Mononuclear cell (primary cell): ENCODE measurements around the gene CNTRL. TPM values are rescaled to one million over a fixed set of nuclear protein-coding genes. Genes with fewer than 3 reads are reported as not detected.

ENCODE experiments used
- H3K27me3 ChIP-seq: 2 replicates; pipeline ENCODE4 v1.6.0; 2011; ENCODE audit warnings: low read length, control low read depth; ENCODE audit not compliant: insufficient read depth
- H3K4me1 ChIP-seq: 2 replicates; pipeline ENCODE4 v1.5.1; 2011; ENCODE audit warnings: mild to moderate bottlenecking, low read length, control low read depth; ENCODE audit not compliant: insufficient read depth
- H3K4me3 ChIP-seq: 2 replicates; pipeline ENCODE4 v1.5.1; 2011; ENCODE audit warnings: mild to moderate bottlenecking, low read length, moderate library complexity
- H3K9me3 ChIP-seq: 2 replicates; pipeline ENCODE4 v1.5.1; 2011; ENCODE audit warnings: low read depth, mild to moderate bottlenecking, control low read depth, low read length
- total RNA-seq: library from RNA; depleted of rRNA; stranded (reverse); fragments of >200 nt; gene quantifications from one replicate; pipeline ENCODE4 v1.2.3, GENCODE V29; 2012

CNTRL gene
- total RNA-seq, 1 donor: 35.2 TPM

GRCh38 chr9:121189006-121189405 lies 114.3 kb downstream of the CNTRL start:
- Histone ChIP-seq H3K4me3 (no peak overlapping the region), H3K4me1 (peaks cover 21% of the 10 kb centered on the region), H3K9me3 (no peaks in the 10 kb centered on the region), H3K27me3 (no peaks in the 10 kb centered on the region)

- H3K27me3 ChIP-seq: no peaks in the 10 kb centered on the region
- no peaks in the 10 kb centered on the region for H3K9me3 ChIP-seq
- peaks cover 22% of the 10 kb centered on the region for H3K4me1 ChIP-seq
- H3K4me3 ChIP-seq: no peak overlapping the region
Measured at GRCh38 chr9:121189660-121190059, 114.9 kb downstream of the CNTRL start.

GRCh38 chr9:121191235-121191634 lies 116.5 kb downstream of the CNTRL start:
- Histone ChIP-seq H3K4me1 (peaks cover 13% of the 10 kb centered on the region), H3K27me3 (no peaks in the 10 kb centered on the region), H3K4me3 (no peak overlapping the region)

DNA sequence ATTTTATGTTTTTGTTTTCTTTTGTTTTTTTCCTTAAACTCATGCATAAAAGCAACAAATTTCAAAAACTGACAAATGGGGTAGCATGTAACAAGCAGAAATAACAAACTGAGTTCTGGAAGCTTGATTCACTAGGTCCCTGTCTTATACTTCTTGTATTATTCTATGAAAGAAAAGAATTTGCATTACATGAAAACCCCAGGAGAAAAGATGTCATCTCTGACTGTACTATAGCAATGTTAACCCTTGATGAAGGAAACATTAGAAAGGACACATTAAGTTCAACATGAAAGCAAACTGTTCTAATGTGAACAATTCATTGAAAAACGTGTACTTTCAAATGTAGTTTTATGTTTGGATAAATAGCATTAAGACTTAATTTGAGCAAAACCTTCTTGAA lies 117.8 kb downstream of the CNTRL start:
- Histone ChIP-seq H3K9me3 (no peaks in the 10 kb centered on the region), H3K4me3 (no peak overlapping the region), H3K27me3 (no peaks in the 10 kb centered on the region), H3K4me1 (peaks cover 16% of the 10 kb centered on the region)

More at GRCh38 chr9:121191235-121191634, 116.5 kb downstream of the CNTRL start:
- H3K9me3 ChIP-seq: no peaks in the 10 kb centered on the region

DNA sequence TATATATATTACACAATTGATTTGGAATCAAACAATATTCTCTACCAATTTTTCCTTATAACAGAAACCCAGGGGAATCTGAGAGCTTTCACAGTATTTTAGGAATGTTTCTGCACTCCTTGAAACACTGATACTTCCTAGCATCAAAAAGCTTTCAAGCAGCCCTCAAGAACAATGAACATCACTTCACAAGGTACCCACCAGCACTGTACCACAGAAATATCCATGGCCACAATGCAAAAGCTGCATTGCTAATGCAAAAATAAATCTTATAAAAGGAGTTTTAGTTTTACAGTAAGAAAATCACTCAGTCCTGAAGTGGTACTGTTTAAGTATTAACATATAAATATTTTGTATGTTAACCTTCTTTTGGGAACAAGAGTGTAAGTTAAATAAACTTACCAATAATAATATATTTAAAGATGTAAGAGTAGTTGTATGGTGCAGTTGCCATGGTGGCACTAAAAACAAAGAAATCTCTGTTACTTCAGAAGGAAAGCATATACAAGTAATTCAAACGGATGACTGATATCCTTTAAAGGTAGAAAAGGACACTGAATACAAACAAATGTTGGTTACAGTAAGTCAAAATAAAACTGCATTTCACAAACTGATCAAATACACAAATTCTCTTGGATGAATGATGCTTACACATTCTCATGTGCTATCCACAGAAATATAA lies 118.3 kb downstream of the CNTRL start:
- peaks cover 16% of the 10 kb centered on the region for H3K4me1 ChIP-seq
- no peaks in the 10 kb centered on the region for H3K9me3 ChIP-seq
- no peaks in the 10 kb centered on the region for H3K27me3 ChIP-seq
- no peak overlapping the region for H3K4me3 ChIP-seq

- Histone ChIP-seq H3K4me3 (no peak overlapping the region), H3K4me1 (peaks cover 25% of the 10 kb centered on the region), H3K27me3 (no peaks in the 10 kb centered on the region), H3K9me3 (no peaks in the 10 kb centered on the region)
Measured at GRCh38 chr9:121194730-121195129, 120.0 kb downstream of the CNTRL start.

- peaks cover 37% of the 10 kb centered on the region for H3K4me1 ChIP-seq
- no peaks in the 10 kb centered on the region for H3K27me3 ChIP-seq
Measured at GRCh38 chr9:121196389-121196788, 121.6 kb downstream of the CNTRL start.

DNA sequence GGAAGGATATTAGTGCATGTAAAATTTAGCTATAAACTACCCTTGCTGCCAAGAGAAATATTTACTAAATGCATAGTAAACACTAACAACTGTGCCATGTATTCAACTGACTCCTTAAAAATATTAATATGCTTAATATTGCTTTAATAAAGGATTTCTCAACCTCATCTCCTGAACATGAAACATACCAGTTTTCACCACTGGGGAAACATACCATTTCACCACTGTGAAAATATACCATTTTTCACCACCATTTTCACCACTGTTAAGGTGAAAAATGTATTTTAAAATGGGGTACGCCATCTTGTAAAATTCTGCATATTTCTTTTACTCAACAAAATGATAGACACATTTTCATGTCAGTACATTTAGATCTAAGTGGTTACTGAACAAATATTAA lies 122.4 kb downstream of the CNTRL start:
- H3K4me3 ChIP-seq: no peak overlapping the region
- peaks cover 39% of the 10 kb centered on the region for H3K4me1 ChIP-seq
- no peaks in the 10 kb centered on the region for H3K27me3 ChIP-seq
- H3K9me3 ChIP-seq: no peaks in the 10 kb centered on the region

More at GRCh38 chr9:121196389-121196788, 121.6 kb downstream of the CNTRL start:
- H3K4me3 ChIP-seq: no peak overlapping the region
- H3K9me3 ChIP-seq: no peaks in the 10 kb centered on the region

- Histone ChIP-seq H3K4me3 (no peak overlapping the region), H3K9me3 (no peaks in the 10 kb centered on the region), H3K4me1 (peaks cover 40% of the 10 kb centered on the region), H3K27me3 (no peaks in the 10 kb centered on the region)
Measured at GRCh38 chr9:121198512-121199042, 123.8 kb downstream of the CNTRL start.

DNA sequence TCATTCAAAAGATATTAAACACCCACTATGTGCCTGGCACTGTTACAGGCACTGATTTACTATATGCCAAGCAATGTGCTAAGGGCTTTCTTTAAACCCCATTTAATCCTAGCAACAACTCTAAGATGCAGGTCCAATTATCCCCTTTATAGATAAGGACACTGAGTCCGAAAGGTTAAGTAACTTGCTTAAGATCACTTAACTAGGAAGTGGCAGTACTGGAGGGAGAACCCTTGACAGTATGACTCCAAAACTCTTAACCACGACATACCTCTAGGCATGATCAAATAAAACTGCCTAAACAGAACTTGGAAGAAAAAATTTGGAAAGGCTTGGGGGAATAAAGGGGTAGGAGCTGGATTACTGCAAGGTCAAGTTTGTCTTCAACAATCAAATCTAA lies 125.2 kb downstream of the CNTRL start:
- peak overlapping the region; percentile 83 for H3K4me3 ChIP-seq
- no peaks in the 10 kb centered on the region for H3K27me3 ChIP-seq
- peaks cover 34% of the 10 kb centered on the region for H3K4me1 ChIP-seq
- H3K9me3 ChIP-seq: no peaks in the 10 kb centered on the region

DNA sequence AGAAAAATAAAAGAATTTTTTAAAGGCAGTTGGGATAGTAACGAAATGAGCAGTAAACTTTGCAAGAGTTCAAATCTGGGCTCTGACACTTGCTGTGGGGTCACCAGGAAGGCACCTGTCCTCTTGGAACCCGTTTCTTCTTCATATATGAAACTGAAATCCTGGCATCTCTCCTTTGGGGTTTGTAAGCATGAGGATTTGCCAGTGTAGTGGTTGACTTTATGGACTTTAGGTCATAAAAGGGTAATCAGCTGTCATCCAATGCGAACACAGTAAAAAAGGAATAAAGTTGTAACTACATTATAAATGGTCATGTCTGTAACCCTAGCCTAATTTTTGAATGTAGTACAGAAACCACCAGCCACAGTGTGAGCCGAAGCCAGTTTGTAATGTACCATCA lies 125.6 kb downstream of the CNTRL start:
- peak overlapping the region; percentile 83 for H3K4me3 ChIP-seq
- no peaks in the 10 kb centered on the region for H3K27me3 ChIP-seq
- H3K9me3 ChIP-seq: no peaks in the 10 kb centered on the region
- H3K4me1 ChIP-seq: peaks cover 30% of the 10 kb centered on the region

DNA sequence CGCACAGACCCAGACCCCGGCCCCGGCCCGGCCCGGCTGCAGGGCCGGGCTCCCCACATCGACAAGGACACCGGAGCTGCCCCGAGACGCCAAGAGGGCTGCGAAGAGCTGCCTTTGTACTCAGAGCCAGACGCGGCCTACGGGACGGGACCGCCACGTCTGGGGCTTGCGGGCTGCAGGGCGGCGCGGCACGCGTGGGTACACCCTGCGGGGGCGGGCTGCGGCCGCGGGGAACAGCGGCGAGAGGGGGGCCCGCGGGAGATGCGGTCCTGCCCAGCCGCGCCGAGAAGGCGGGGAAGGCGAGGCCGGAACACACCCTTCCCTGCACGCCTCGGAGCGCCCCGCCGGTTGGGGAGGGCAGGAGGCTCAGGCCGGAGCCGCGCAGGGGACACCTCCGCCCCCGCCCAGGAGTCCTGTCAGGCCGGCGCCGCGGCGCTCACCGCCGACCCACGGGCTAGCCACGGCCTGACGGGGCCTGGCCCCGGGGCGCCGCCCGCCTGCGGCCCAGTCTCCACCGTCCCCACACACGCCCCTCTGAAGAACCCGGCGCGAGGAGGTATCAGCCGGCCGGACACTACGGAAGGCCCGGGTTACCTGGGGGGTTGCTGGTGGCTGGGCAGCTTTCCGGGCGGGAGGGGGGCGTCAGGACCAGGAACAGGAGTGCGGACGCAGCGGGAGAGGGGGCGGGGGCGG lies 126.4 kb downstream of the CNTRL start:
- Histone ChIP-seq H3K27me3 (no peaks in the 10 kb centered on the region), H3K9me3 (no peaks in the 10 kb centered on the region), H3K4me3 (peak overlapping the region; percentile 83), H3K4me1 (peaks cover 30% of the 10 kb centered on the region)

GRCh38 chr9:121201738-121202533 lies 127.2 kb downstream of the CNTRL start, which contains the start of gene RAB14:
Gene RAB14 (minus strand): TSS chr9:121201869. CDS start chr9:121193412, 8,457 bp downstream.
- H3K4me1 ChIP-seq: peaks cover 33% of the 10 kb centered on the region
- H3K27me3 ChIP-seq: no peaks in the 10 kb centered on the region
- peak within 1 kb of the TSS; percentile 83 for H3K4me3 ChIP-seq
- no peaks in the 10 kb centered on the region for H3K9me3 ChIP-seq

DNA sequence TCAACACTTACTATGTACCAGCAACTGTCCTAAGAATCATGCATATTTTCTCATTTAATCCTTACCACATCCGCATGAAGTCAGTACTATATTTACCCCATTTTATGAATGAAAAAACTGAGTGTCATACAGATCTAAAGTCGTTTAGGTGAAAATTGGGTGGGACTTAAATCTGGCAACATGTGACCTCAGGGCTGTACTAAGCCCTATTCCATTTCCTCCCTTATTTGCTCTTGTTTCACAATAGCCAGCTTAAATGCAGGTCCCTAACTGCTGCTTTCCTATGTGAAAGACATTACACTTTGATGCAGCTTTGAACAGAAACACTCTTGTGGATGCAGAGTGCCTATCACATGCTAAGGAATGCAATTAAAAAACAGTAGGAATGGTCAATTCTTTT lies 129.4 kb downstream of the CNTRL start:
- H3K4me1 ChIP-seq: peaks cover 46% of the 10 kb centered on the region
- H3K9me3 ChIP-seq: no peaks in the 10 kb centered on the region
- no peaks in the 10 kb centered on the region for H3K27me3 ChIP-seq

GRCh38 chr9:121204611-121205010 lies 129.9 kb downstream of the CNTRL start:
- peaks cover 44% of the 10 kb centered on the region for H3K4me1 ChIP-seq
- no peaks in the 10 kb centered on the region for H3K9me3 ChIP-seq
- H3K4me3 ChIP-seq: no peak overlapping the region
- no peaks in the 10 kb centered on the region for H3K27me3 ChIP-seq

More for the DNA sequence above, 129.4 kb downstream of the CNTRL start:
- H3K4me3 ChIP-seq: no peak overlapping the region
